GM12878 (cell line): Measurements from ENCODE around the gene EMILIN2. TPM values are rescaled to one million over a fixed set of nuclear protein-coding genes. Genes with fewer than 3 reads are reported as not detected.

Experiments
- ATAC-seq: fragments of 200-7000 bp; cut with Tn5 transposase; 3 replicates; pipeline ENCODE4 v1.9.1; 2020; ENCODE audit warnings: mild to moderate bottlenecking, moderate library complexity
- BruUV-seq: library from RNA; stranded (reverse); fragments of 400-500 nt; replicated peaks from 2 replicates; lab custom pipeline; 2021; lab: Mats Ljungman, UMichigan
- CTCF ChIA-PET: fragments of 300-600 bp; sonication (Branson Sonifier 250); formaldehyde crosslinking; extraction: SDS; loops from one replicate; lab custom pipeline; 2021; ENCODE audit warnings: inconsistent platforms; lab: Yijun Ruan, JAX
- POLR2A ChIA-PET: fragments of 350-600 bp; formaldehyde crosslinking; extraction: SDS; loops from one replicate; lab custom pipeline; 2021; ENCODE audit warnings: inconsistent platforms; lab: Charles Lee
- RAD21 ChIA-PET: fragments of 300-600 bp; sonication (Branson Sonifier 250); formaldehyde crosslinking; loops from one replicate; lab custom pipeline; 2023; ENCODE audit warnings: antibody characterized with exemption; ENCODE audit not compliant: unreplicated experiment; lab: Charles Lee
- SMC1A ChIA-PET: fragments of 300-600 bp; sonication (Branson Sonifier 250); formaldehyde crosslinking; loops from one replicate; lab custom pipeline; 2023; ENCODE audit not compliant: unreplicated experiment, uncharacterized antibody; lab: Charles Lee
- DNase-seq: peaks from one replicate; pipeline ENCODE4 v3.0.0-alpha.2; 2011; ENCODE audit warnings: low read depth, low spot score
- FAIRE-seq: peaks from 3 replicates; lab custom pipeline; 2011; peaks lifted over from hg19 to GRCh38; lab: Jason Lieb, UNC
- H2AFZ ChIP-seq: 2 replicates; pipeline ENCODE4 v1.6.0; 2011; ENCODE audit warnings: low read depth, low read length, control low read depth; ENCODE audit not compliant: control insufficient read depth
- H3K27ac ChIP-seq: 2 replicates; pipeline ENCODE4 v1.5.1; 2011; ENCODE audit warnings: control low read depth; ENCODE audit not compliant: control insufficient read depth, insufficient read depth
- H3K27me3 ChIP-seq, 2 experiments: replicated peaks in 1 of 2; 2 replicates each; pipeline versions ENCODE4 v1.6.0 to v1.6.1; 2011; ENCODE audit warnings: low read length in 1 of 2; ENCODE audit not compliant: control insufficient read depth in 2 of 2, insufficient read depth in 2 of 2
- H3K36me3 ChIP-seq, 2 experiments: 2 replicates each; pipeline ENCODE4 v1.5.1; 2011; ENCODE audit warnings: low read length in 1 of 2; ENCODE audit not compliant: control insufficient read depth in 2 of 2, insufficient read depth in 2 of 2
- H3K4me1 ChIP-seq: 2 replicates; pipeline ENCODE4 v1.6.1; 2011; ENCODE audit warnings: mild to moderate bottlenecking, low read length, moderate library complexity, mixed read lengths; ENCODE audit not compliant: control insufficient read depth, insufficient read depth
- H3K4me2 ChIP-seq: 2 replicates; pipeline ENCODE4 v1.6.0; 2011; ENCODE audit warnings: control low read depth; ENCODE audit not compliant: control insufficient read depth, insufficient read depth
- H3K4me3 ChIP-seq: fragments of 200-600 bp; sonication (generic); 2 replicates; pipeline ENCODE4 v1.5.1; 2016
- H3K79me2 ChIP-seq: 2 replicates; pipeline ENCODE4 v1.6.0; 2011; ENCODE audit warnings: low read length; ENCODE audit not compliant: control insufficient read depth, insufficient read depth
- H3K9ac ChIP-seq: 2 replicates; pipeline ENCODE4 v1.8.0; 2011; ENCODE audit warnings: low read length, control low read depth, mixed read lengths; ENCODE audit not compliant: control insufficient read depth, insufficient read depth
- H3K9me3 ChIP-seq: replicated peaks from 3 replicates; pipeline ENCODE4 v1.5.1; 2011; ENCODE audit warnings: mild to moderate bottlenecking, low read length; ENCODE audit not compliant: control insufficient read depth, insufficient read depth
- H4K20me1 ChIP-seq: 2 replicates; pipeline ENCODE4 v1.6.0; 2011; ENCODE audit not compliant: control insufficient read depth, insufficient read depth
- BACH1 ChIP-seq: fragments of 450-650 bp; IDR thresholded peaks from 2 replicates; pipeline ENCODE4 v1.6.1; 2017; ENCODE audit warnings: mild to moderate bottlenecking, borderline replicate concordance
- CHD4 ChIP-seq: fragments of 200-600 bp; sonication (generic); IDR thresholded peaks from 2 replicates; pipeline ENCODE4 v1.6.1; 2016; ENCODE audit warnings: mild to moderate bottlenecking
- EGR1 ChIP-seq, 2 experiments: IDR thresholded peaks; 1 replicate in 1 of 2; 2 replicates in 1 of 2; pipeline ENCODE4 v1.6.1; 2011 to 2012; ENCODE audit warnings: low read depth in 2 of 2, low read length in 2 of 2, borderline replicate concordance in 1 of 2, mild to moderate bottlenecking in 1 of 2, moderate library complexity in 1 of 2
- EZH2 ChIP-seq: IDR thresholded peaks from 2 replicates; pipeline ENCODE4 v1.6.1; 2012; ENCODE audit warnings: low read depth, mild to moderate bottlenecking, control low read depth, inconsistent platforms, low read length, borderline replicate concordance; ENCODE audit not compliant: control insufficient read depth
- IRF5 ChIP-seq: fragments of 450-650 bp; IDR thresholded peaks from 2 replicates; pipeline ENCODE4 v1.6.1; 2017; ENCODE audit warnings: borderline replicate concordance
- NFYB ChIP-seq: IDR thresholded peaks from 2 replicates; pipeline ENCODE4 v1.6.1; 2011; ENCODE audit warnings: low read depth, mild to moderate bottlenecking, low read length, improper control_type of control experiment, moderate library complexity; ENCODE audit not compliant: insufficient read depth
- NR2C2 ChIP-seq: IDR thresholded peaks from 2 replicates; pipeline ENCODE4 v1.6.1; 2011; ENCODE audit warnings: borderline replicate concordance, low read depth; ENCODE audit not compliant: control insufficient read depth, insufficient read length
- RBBP5 ChIP-seq: fragments of 200-600 bp; sonication (generic); conservative IDR thresholded peaks from 2 replicates; pipeline ENCODE4 v1.6.1; 2016
- RELA ChIP-seq: fragments of 450-650 bp; IDR thresholded peaks from 2 replicates; pipeline ENCODE4 v1.8.0; 2014; ENCODE audit warnings: borderline replicate concordance; ENCODE audit not compliant: partially characterized antibody
- RELB ChIP-seq: fragments of 450-650 bp; IDR thresholded peaks from 2 replicates; pipeline ENCODE4 v1.6.1; 2017; ENCODE audit warnings: low read depth, mild to moderate bottlenecking, moderate library complexity
- RFX5 ChIP-seq: IDR thresholded peaks from 2 replicates; pipeline ENCODE4 v1.6.1; 2011; ENCODE audit warnings: low read depth, low read length, improper control_type of control experiment
- SREBF2 ChIP-seq: IDR thresholded peaks from 2 replicates; pipeline ENCODE4 v1.6.1; 2012; ENCODE audit warnings: mild to moderate bottlenecking, low read length
- STAT1 ChIP-seq: fragments of 450-650 bp; conservative IDR thresholded peaks from 2 replicates; pipeline ENCODE4 v1.6.1; 2014; ENCODE audit warnings: antibody characterized with exemption, mild to moderate bottlenecking
- TCF7 ChIP-seq: IDR thresholded peaks from 2 replicates; pipeline ENCODE4 v1.6.1; 2014; ENCODE audit warnings: antibody characterized with exemption, borderline replicate concordance
- ZNF687 ChIP-seq: fragments of 450-650 bp; IDR thresholded peaks from 2 replicates; pipeline ENCODE4 v1.6.1; 2017; ENCODE audit warnings: mild to moderate bottlenecking, moderate library complexity
- ZSCAN29 ChIP-seq: fragments of 450-650 bp; IDR thresholded peaks from 2 replicates; pipeline ENCODE4 v1.6.1; 2017; ENCODE audit warnings: mild to moderate bottlenecking, moderate library complexity
- WGBS: methylation state at CpG from one replicate; pipeline ENCODE4 v1.1.6; 2016; ENCODE audit warnings: low lambda C conversion rate; ENCODE audit not compliant: insufficient replicate concordance, insufficient coverage; ENCODE audit errors: missing lambda C conversion rate; 5-methylcytosine and 5-hydroxymethylcytosine counted together
- in situ Hi-C: fragments of 300-500 bp; cut with MboI; formaldehyde crosslinking; loops from 9 replicates; pipeline ENCODE4 v1.14.3; 2018; ENCODE audit warnings: mixed read lengths
- intact Hi-C: fragments of 100-400 bp; cut with micrococcal nuclease; formaldehyde crosslinking; loops from one replicate; pipeline ENCODE4 v1.14.2; 2022; ENCODE audit not compliant: unreplicated experiment
- polyA plus RNA-seq, 11 experiments: library from polyadenylated mRNA; depleted of rRNA in 4 of 11; unstranded in 6 of 11; stranded (reverse) in 5 of 11; fragments of >200 nt; fragmentation: Nextera tagmentation in 4 of 11; fragmentation: Illumina TruSeq in 1 of 11; extraction: Ambion mirVana in 4 of 11; extraction: Trizol in 1 of 11; gene quantifications; 1 replicate in 1 of 11; 2 replicates in 10 of 11; pipeline versions ENCODE4 v1.2.1 to v1.2.3, GENCODE V29; 2011 to 2016; ENCODE audit warnings: inconsistent platforms in 2 of 11, missing spikeins in 2 of 11, low read depth in 1 of 11
- total RNA-seq, 4 experiments: library from RNA; depleted of rRNA in 3 of 4; stranded (reverse); fragments of >200 nt in 3 of 4; fragmentation: Illumina TruSeq in 1 of 4; extraction: Trizol in 1 of 4; gene quantifications; 2 replicates each; pipeline versions ENCODE4 v1.2.1 to v1.2.3, GENCODE V29; 2013 to 2021

The EMILIN2 gene
- total and polyA plus RNA-seq, 10 of the 15 experiments (the other 5 are each of a cell fraction or from before 2014, with no cell fraction given), result 0.58 to 18.4 (median 5.9) TPM

GRCh38 chr18:2905854-2906703, 59.3 kb downstream of the EMILIN2 start:
- WGBS, result 26% methylated on average over 86 of the region's 92 CpGs
- H3K4me3 ChIP-seq, result peak overlapping the region; percentile 94
- ATAC-seq (peak; percentile 61), FAIRE-seq (no peak), DNase-seq (no peak)
- ChIA-PET POLR2A (interaction anchor here (0.6 kb wide), 2 partner anchors 56 to 156 kb away, joined by 3 to 6 read pairs; no protein-coding TSS in a partner anchor), RAD21 (interaction anchor here (1.0 kb wide), 1 partner anchor 80 kb away, joined by 6 read pairs; no protein-coding TSS in a partner anchor), CTCF (interaction anchor here (1.0 to 1.6 kb wide), 3 partner anchors 27 to 341 kb away, joined by 3 to 5 read pairs (median 3); no protein-coding TSS in a partner anchor), SMC1A (interaction anchor here (0.5 kb wide), 1 partner anchor 340 kb away, joined by 3 read pairs; no protein-coding TSS in a partner anchor)
- H3K36me3 ChIP-seq, result peaks cover 2 to 3% of the 10 kb centered on the region in 2 experiments; a peak in 2 of 4 replicates
- peak overlapping the region; percentile 90 for H3K4me2 ChIP-seq
- H3K9me3 ChIP-seq, result no peaks in the 10 kb centered on the region
- no peaks in the 10 kb centered on the region for H4K20me1 ChIP-seq
- H3K27ac ChIP-seq, result peak overlapping the region; percentile 80
- no peaks in the 10 kb centered on the region; the same call in 1 of the 2 replicates for H3K4me1 ChIP-seq
- intact Hi-C loops (no loop called here), in situ Hi-C loops (no loop called here)
- peak overlapping the region; percentile 83 for H3K9ac ChIP-seq
- H2AFZ ChIP-seq, result peak overlapping the region; percentile 87
- BruUV-seq, result TSS peak; percentile 68
- H3K27me3 ChIP-seq, result no peaks in the 10 kb centered on the region
- peaks cover 16% of the 10 kb centered on the region for H3K79me2 ChIP-seq
- TF ChIP-seq RBBP5, result no peak
- TF ChIP-seq TCF7, result 0 out of 2 replicates have a peak, but pooled peaks have one; percentile 5
- TF ChIP-seq RELA, result no peak
- TF ChIP-seq EZH2, result no peak
- TF ChIP-seq SREBF2, result no peak
- TF ChIP-seq NR2C2, result no peak
- TF ChIP-seq IRF5, result no peak
- peak; percentile 48 for TF ChIP-seq RELB
- TF ChIP-seq NFYB, result no peak
- no peak for TF ChIP-seq RFX5
- no peak for TF ChIP-seq ZSCAN29
- no peak for TF ChIP-seq BACH1
- no peak for TF ChIP-seq STAT1
- TF ChIP-seq ZNF687, result 0 out of 2 replicates have a peak, but pooled peaks have one; percentile 57
- no peak for TF ChIP-seq CHD4
- TF ChIP-seq EGR1 (IDR thresholded peaks at IDR 0.05; ENCODE audit: borderline replicate concordance in 1 of 2, low read depth in 2 of 2, low read length in 2 of 2), result peak in 1 of 2 experiments; percentile 25; a peak in 1 of 3 replicates
